ENCODE results near the gene CEACAM5.

The CEACAM5 gene

GRCh38 chr19:41753159-41753558 is 44.7 kb downstream of the CEACAM5 start:
- Histone ChIP-seq H3K27me3 (ENCODE audit: low read length) (no peaks in the 10 kb centered on the region), H3K4me2 (ENCODE audit: low read depth, low read length, poor library complexity, severe bottlenecking) (no peak overlapping the region), H3K9ac (ENCODE audit: low read length) (no peak overlapping the region), H4K20me1 (ENCODE audit: low read depth, low read length) (no peaks in the 10 kb centered on the region), H3K36me3 (ENCODE audit: low read length) (no peaks in the 10 kb centered on the region), H3K4me3 (ENCODE audit: insufficient read depth, low read length, poor library complexity, severe bottlenecking) (no peak overlapping the region), H3K79me2 (ENCODE audit: insufficient read depth, low read length) (no peaks in the 10 kb centered on the region), H3K27ac (ENCODE audit: low read depth, low read length) (no peak overlapping the region), H3K9me3 (ENCODE audit: insufficient read depth, low read length) (no peaks in the 10 kb centered on the region), H3F3A (ENCODE audit: insufficient read depth) (no peaks in the 10 kb centered on the region), H3K9me2 (replicated peaks; ENCODE audit: insufficient read depth, low read length) (no peaks in the 10 kb centered on the region), H2AFZ (ENCODE audit: low read depth, low read length, severe bottlenecking) (no peak overlapping the region)
- TF ChIP-seq EZH2phosphoT487 (conservative IDR thresholded peaks at IDR 0.05; ENCODE audit: low read length) (no peak), CTCF (IDR thresholded peaks at IDR 0.05; ENCODE audit: insufficient read depth, low read length, poor library complexity, severe bottlenecking) (peak; percentile 86)

GRCh38 chr19:41753936-41754529 is 45.6 kb downstream of the CEACAM5 start:
- Histone ChIP-seq H3K36me3 (ENCODE audit: low read length) (no peaks in the 10 kb centered on the region), H3K79me2 (ENCODE audit: insufficient read depth, low read length) (no peaks in the 10 kb centered on the region), H3K9me2 (replicated peaks; ENCODE audit: insufficient read depth, low read length) (no peaks in the 10 kb centered on the region), H3F3A (ENCODE audit: insufficient read depth) (no peaks in the 10 kb centered on the region), H3K4me3 (ENCODE audit: insufficient read depth, low read length, poor library complexity, severe bottlenecking) (no peak overlapping the region), H3K27me3 (ENCODE audit: low read length) (no peaks in the 10 kb centered on the region), H2AFZ (ENCODE audit: low read depth, low read length, severe bottlenecking) (no peak overlapping the region), H3K27ac (ENCODE audit: low read depth, low read length) (no peak overlapping the region), H3K9me3 (ENCODE audit: insufficient read depth, low read length) (no peaks in the 10 kb centered on the region), H3K4me2 (ENCODE audit: low read depth, low read length, poor library complexity, severe bottlenecking) (no peak overlapping the region), H3K9ac (ENCODE audit: low read length) (no peak overlapping the region), H4K20me1 (ENCODE audit: low read depth, low read length) (no peaks in the 10 kb centered on the region)
- TF ChIP-seq EZH2phosphoT487 (conservative IDR thresholded peaks at IDR 0.05; ENCODE audit: low read length) (no peak), CTCF (IDR thresholded peaks at IDR 0.05; ENCODE audit: insufficient read depth, low read length, poor library complexity, severe bottlenecking) (peak; percentile 83)

GRCh38 chr19:41755328-41755913 is 47.0 kb downstream of the CEACAM5 start, which contains the start of gene CEACAM6:
Gene CEACAM6, plus strand, starts transcription at chr19:41755530. Its CDS starts 109 bp downstream, at chr19:41755639.
- no peak within 1 kb of the TSS for H3K4me2 ChIP-seq (ENCODE audit: low read depth, low read length, poor library complexity, severe bottlenecking)
- no peak within 1 kb of the TSS for H3K9ac ChIP-seq (ENCODE audit: low read length)

More at GRCh38 chr19:41755328-41755913, 47.0 kb downstream of the CEACAM5 start, which contains the start of gene CEACAM6:
- TF ChIP-seq CTCF (IDR thresholded peaks at IDR 0.05; ENCODE audit: insufficient read depth, low read length, poor library complexity, severe bottlenecking): no peak
- no peak for TF ChIP-seq EZH2phosphoT487 (conservative IDR thresholded peaks at IDR 0.05; ENCODE audit: low read length)
- Histone ChIP-seq H3K27me3 (ENCODE audit: low read length) (no peaks in the 10 kb centered on the region), H3K36me3 (ENCODE audit: low read length) (no peaks in the 10 kb centered on the region), H4K20me1 (ENCODE audit: low read depth, low read length) (no peaks in the 10 kb centered on the region), H3K27ac (ENCODE audit: low read depth, low read length) (no peak within 1 kb of the TSS), H3K9me2 (replicated peaks; ENCODE audit: insufficient read depth, low read length) (no peaks in the 10 kb centered on the region), H3K9me3 (ENCODE audit: insufficient read depth, low read length) (no peaks in the 10 kb centered on the region), H3K79me2 (ENCODE audit: insufficient read depth, low read length) (no peaks in the 10 kb centered on the region), H3K4me3 (ENCODE audit: insufficient read depth, low read length, poor library complexity, severe bottlenecking) (no peak within 1 kb of the TSS), H3F3A (ENCODE audit: insufficient read depth) (no peaks in the 10 kb centered on the region), H2AFZ (ENCODE audit: low read depth, low read length, severe bottlenecking) (no peak within 1 kb of the TSS)
